Activated T-helper 2 cell treated with anti-CD3 and anti-CD28 coated beads, Interferon-gamma antibody, Interleukin-2, Interleukin-4, amounts not matched to agents 10 μg/mL and 5 μg/mL and 100 μg/mL, durations not matched to agents 14 hours and 24 hours and 36 hours (primary cell): Measurements from ENCODE around the gene TPP2. TPM values are rescaled to one million over a fixed set of nuclear protein-coding genes. Genes with fewer than 3 reads are reported as not detected.

Source experiments
- DNase-seq: peaks from one replicate; pipeline ENCODE4 v3.0.0; 2021; ENCODE audit warnings: low spot score
- H3K27ac Mint-ChIP-seq: one replicate; pipeline ENCODE4 v1.8.0; 2021; ENCODE audit warnings: mixed read lengths
- H3K27me3 Mint-ChIP-seq: one replicate; pipeline ENCODE4 v1.8.0; 2021; ENCODE audit warnings: low read depth, mixed read lengths
- H3K36me3 Mint-ChIP-seq: one replicate; pipeline ENCODE4 v1.8.0; 2021; ENCODE audit warnings: low read depth, mixed read lengths
- H3K4me1 Mint-ChIP-seq: one replicate; pipeline ENCODE4 v1.8.0; 2021; ENCODE audit warnings: low read depth, mixed read lengths
- H3K4me3 Mint-ChIP-seq: one replicate; pipeline ENCODE4 v1.8.0; 2021; ENCODE audit warnings: low read depth, mild to moderate bottlenecking, moderate library complexity, mixed read lengths
- H3K9me3 Mint-ChIP-seq: one replicate; pipeline ENCODE4 v1.8.0; 2021; ENCODE audit warnings: mixed read lengths
- intact Hi-C: fragments of 100-400 bp; cut with micrococcal nuclease; formaldehyde crosslinking; loops from one replicate; pipeline ENCODE4 v1.15.1; 2023
- total RNA-seq: library from RNA; stranded (reverse); gene quantifications from 2 replicates; pipeline ENCODE4 v1.2.3, GENCODE V29; 2022

TPP2 gene
- total RNA-seq, 1 donor from 2014 or later: 76.5 TPM

GRCh38 chr13:102704238-102705058, 107.7 kb downstream of the TPP2 start:
- no peaks in the 10 kb centered on the region for H3K36me3 Mint-ChIP-seq
- no peaks in the 10 kb centered on the region for H3K9me3 Mint-ChIP-seq
- no peak overlapping the region for H3K4me3 Mint-ChIP-seq
- no peak overlapping the region for H3K27ac Mint-ChIP-seq
- peaks cover 6% of the 10 kb centered on the region for H3K4me1 Mint-ChIP-seq
- no peak for DNase-seq
- intact Hi-C loops: no loop called here
- peaks cover 21% of the 10 kb centered on the region for H3K27me3 Mint-ChIP-seq

GRCh38 chr13:102707467-102707866, 110.7 kb downstream of the TPP2 start:
- H3K4me1 Mint-ChIP-seq: peaks cover 6% of the 10 kb centered on the region
- no peak overlapping the region for H3K4me3 Mint-ChIP-seq
- H3K36me3 Mint-ChIP-seq: no peaks in the 10 kb centered on the region
- peaks cover 20% of the 10 kb centered on the region for H3K27me3 Mint-ChIP-seq
- no peak for DNase-seq
- intact Hi-C loops: no loop called here
- no peaks in the 10 kb centered on the region for H3K9me3 Mint-ChIP-seq
- H3K27ac Mint-ChIP-seq: no peak overlapping the region

- no peak for DNase-seq
- Mint-ChIP-seq H3K9me3 (no peaks in the 10 kb centered on the region), H3K4me1 (peaks cover 6% of the 10 kb centered on the region), H3K36me3 (no peaks in the 10 kb centered on the region), H3K4me3 (no peak overlapping the region), H3K27me3 (peaks cover 20% of the 10 kb centered on the region), H3K27ac (no peak overlapping the region)
- intact Hi-C loops: no loop called here
Measured at GRCh38 chr13:102708211-102708610, 111.4 kb downstream of the TPP2 start.

DNA sequence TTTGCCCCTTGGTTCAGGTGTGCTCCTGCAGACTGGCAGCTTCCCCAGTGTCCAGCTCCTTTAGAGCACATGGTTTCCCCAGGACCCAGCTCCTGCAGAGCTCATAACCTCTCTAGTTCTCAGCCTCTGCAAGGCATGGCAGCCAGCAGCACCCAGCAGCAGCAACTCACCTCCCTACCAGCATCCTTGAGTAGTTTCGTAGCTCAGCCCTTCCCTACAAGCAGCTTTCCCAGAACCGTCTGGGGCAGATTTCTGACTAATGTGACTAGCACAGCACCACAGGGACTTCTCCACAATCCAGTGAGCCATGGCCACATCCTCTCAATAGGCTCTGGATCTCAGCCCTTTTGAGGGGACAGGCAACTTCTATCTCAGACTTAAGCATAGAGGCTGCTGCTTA, 112.2 kb downstream of the TPP2 start:
- no peak overlapping the region for H3K4me3 Mint-ChIP-seq
- no peak for DNase-seq
- H3K9me3 Mint-ChIP-seq: no peaks in the 10 kb centered on the region
- intact Hi-C loops: no loop called here
- peaks cover 20% of the 10 kb centered on the region for H3K27me3 Mint-ChIP-seq
- no peaks in the 10 kb centered on the region for H3K36me3 Mint-ChIP-seq
- peaks cover 6% of the 10 kb centered on the region for H3K4me1 Mint-ChIP-seq
- no peak overlapping the region for H3K27ac Mint-ChIP-seq

DNA sequence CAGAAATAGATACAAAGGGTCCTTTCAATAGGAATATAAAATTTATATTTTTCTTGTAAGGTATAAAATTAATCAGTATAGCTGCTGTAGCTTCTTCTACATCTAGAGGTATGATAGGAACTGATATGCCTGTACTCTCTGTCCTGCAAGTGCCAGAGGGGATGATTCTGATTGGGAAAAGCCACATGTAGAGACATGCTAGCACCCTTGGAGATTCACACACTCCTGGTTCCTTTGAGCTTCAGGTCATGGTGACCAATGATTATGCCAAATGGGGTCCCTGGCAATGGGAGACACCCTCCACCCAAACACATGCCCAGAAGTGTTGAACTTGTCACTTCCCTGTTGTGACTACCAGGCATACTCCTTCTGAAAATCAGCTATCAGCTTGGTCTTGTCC, 112.8 kb downstream of the TPP2 start:
- Mint-ChIP-seq H3K9me3 (no peaks in the 10 kb centered on the region), H3K4me3 (no peak overlapping the region), H3K27ac (no peak overlapping the region), H3K36me3 (no peaks in the 10 kb centered on the region), H3K27me3 (peaks cover 17% of the 10 kb centered on the region), H3K4me1 (peaks cover 5% of the 10 kb centered on the region)
- DNase-seq: no peak
- intact Hi-C loops: no loop called here

DNA sequence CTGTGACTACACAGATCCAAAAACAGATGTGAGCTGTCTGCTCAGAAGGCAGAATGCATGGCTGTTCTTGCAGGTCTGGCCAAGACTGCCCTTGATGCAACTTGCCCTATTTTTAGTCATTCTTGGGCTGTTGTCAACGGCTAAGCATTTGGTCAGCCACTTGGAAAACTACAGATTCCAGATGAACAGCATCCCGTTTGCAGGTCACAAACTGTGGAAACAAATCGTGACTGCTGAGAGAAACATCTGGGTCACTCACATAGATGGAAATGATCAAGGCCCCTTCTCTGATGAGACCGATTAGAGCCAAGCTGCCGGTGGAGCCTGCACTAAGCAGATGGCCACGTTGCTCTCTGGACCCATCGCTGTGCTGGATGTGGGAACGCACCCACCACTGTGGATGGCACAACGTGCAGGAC, 113.5 kb downstream of the TPP2 start:
- Mint-ChIP-seq H3K27me3 (peaks cover 12% of the 10 kb centered on the region), H3K27ac (no peak overlapping the region), H3K9me3 (no peaks in the 10 kb centered on the region), H3K4me1 (peaks cover 5% of the 10 kb centered on the region), H3K36me3 (no peaks in the 10 kb centered on the region), H3K4me3 (no peak overlapping the region)
- no peak for DNase-seq
- intact Hi-C loops: no loop called here

GRCh38 chr13:102715447-102715846, 118.7 kb downstream of the TPP2 start:
- no peak overlapping the region for H3K4me3 Mint-ChIP-seq
- intact Hi-C loops: no loop called here
- H3K27ac Mint-ChIP-seq: no peak overlapping the region
- H3K36me3 Mint-ChIP-seq: no peaks in the 10 kb centered on the region
- DNase-seq: no peak
- peaks cover 2% of the 10 kb centered on the region for H3K27me3 Mint-ChIP-seq
- H3K4me1 Mint-ChIP-seq: no peaks in the 10 kb centered on the region
- H3K9me3 Mint-ChIP-seq: no peaks in the 10 kb centered on the region

DNA sequence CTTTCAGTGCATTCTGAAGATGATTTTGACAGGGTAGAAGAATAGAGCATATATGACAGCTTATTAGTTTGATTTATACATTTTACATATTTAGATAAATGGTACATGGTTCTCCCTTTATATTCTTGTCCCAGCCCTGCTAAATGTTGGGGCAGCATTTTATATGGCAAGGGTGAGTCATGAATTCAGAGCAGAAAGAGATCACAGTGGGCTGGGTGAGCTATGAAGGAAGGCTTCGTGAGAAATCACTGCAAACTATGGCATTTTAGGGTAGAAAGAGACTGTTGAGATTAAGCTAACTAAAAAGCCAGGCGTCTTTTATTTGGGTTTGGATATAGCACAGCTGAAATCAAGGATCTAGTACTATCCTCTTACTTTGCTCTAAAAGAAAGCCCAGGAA, 122.0 kb downstream of the TPP2 start:
- intact Hi-C loops: no loop called here
- no peaks in the 10 kb centered on the region for H3K9me3 Mint-ChIP-seq
- no peak for DNase-seq
- no peaks in the 10 kb centered on the region for H3K4me1 Mint-ChIP-seq
- H3K4me3 Mint-ChIP-seq: no peak overlapping the region
- no peak overlapping the region for H3K27ac Mint-ChIP-seq
- peaks cover 17% of the 10 kb centered on the region for H3K27me3 Mint-ChIP-seq
- no peaks in the 10 kb centered on the region for H3K36me3 Mint-ChIP-seq

GRCh38 chr13:102721800-102722231, 125.0 kb downstream of the TPP2 start:
- intact Hi-C loops: no loop called here
- H3K27me3 Mint-ChIP-seq: peaks cover 18% of the 10 kb centered on the region
- H3K9me3 Mint-ChIP-seq: peaks cover 3% of the 10 kb centered on the region
- peaks cover 3% of the 10 kb centered on the region for H3K4me1 Mint-ChIP-seq
- no peak overlapping the region for H3K27ac Mint-ChIP-seq
- no peaks in the 10 kb centered on the region for H3K36me3 Mint-ChIP-seq
- H3K4me3 Mint-ChIP-seq: no peak overlapping the region
- no peak for DNase-seq

DNA sequence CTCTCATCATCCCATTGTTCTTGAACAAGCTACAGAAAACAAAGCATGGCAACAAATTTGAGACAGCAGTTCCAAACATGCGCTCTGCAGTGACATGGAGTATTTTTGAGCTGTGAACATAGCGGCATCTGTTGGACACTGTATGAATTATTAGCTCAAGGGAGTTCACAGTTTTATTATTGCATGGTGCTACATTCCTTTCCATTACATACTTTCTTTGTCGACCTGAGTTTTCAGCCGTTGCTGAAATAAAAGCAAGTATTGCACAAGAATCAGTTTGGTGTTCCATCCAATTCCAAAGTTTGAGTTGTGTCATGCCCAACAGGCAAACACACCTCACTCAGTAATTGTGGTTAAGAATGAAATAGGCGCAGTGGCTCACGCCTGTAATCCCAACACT, 128.1 kb downstream of the TPP2 start:
- intact Hi-C loops: loop anchor here (5.0 kb wide), 2 partner anchors 47 to 143 kb away; partner anchors contain the start of gene TEX30
- H3K9me3 Mint-ChIP-seq: peaks cover 3% of the 10 kb centered on the region
- peaks cover 8% of the 10 kb centered on the region for H3K4me1 Mint-ChIP-seq
- H3K27ac Mint-ChIP-seq: no peak overlapping the region
- H3K36me3 Mint-ChIP-seq: no peaks in the 10 kb centered on the region
- no peak for DNase-seq
- H3K4me3 Mint-ChIP-seq: no peak overlapping the region
- H3K27me3 Mint-ChIP-seq: peaks cover 27% of the 10 kb centered on the region

GRCh38 chr13:102726430-102726829, 129.6 kb downstream of the TPP2 start:
- Mint-ChIP-seq H3K4me1 (peaks cover 8% of the 10 kb centered on the region), H3K36me3 (no peaks in the 10 kb centered on the region), H3K27me3 (peaks cover 37% of the 10 kb centered on the region), H3K9me3 (peaks cover 3% of the 10 kb centered on the region), H3K4me3 (no peak overlapping the region), H3K27ac (no peak overlapping the region)
- DNase-seq: peak; percentile 11
- intact Hi-C loops: loop anchor here (1.0 to 5.0 kb wide), 4 partner anchors 46 to 144 kb away; partner anchors contain the start of gene TEX30
